HFFc6 (cell line): Measurements from ENCODE around the gene LIPE. TPM values are rescaled to one million over a fixed set of nuclear protein-coding genes. Genes with fewer than 3 reads are reported as not detected.

Experiments
- DNase-seq: peaks from one replicate; pipeline ENCODE4 v3.0.0-alpha.2; 2018
- H3K27ac Mint-ChIP-seq: 2 replicates; pipeline ENCODE4 v1.8.0; 2020; ENCODE audit warnings: mild to moderate bottlenecking, mixed read lengths
- H3K27me3 Mint-ChIP-seq: 2 replicates; pipeline ENCODE4 v1.8.0; 2021; ENCODE audit warnings: mild to moderate bottlenecking, moderate library complexity, mixed read lengths; ENCODE audit not compliant: insufficient read depth
- H3K36me3 Mint-ChIP-seq: 2 replicates; pipeline ENCODE4 v1.8.0; 2021; ENCODE audit warnings: low read depth, mixed read lengths
- H3K4me1 Mint-ChIP-seq: 2 replicates; pipeline ENCODE4 v1.8.0; 2020; ENCODE audit warnings: low read depth, mixed read lengths
- H3K4me3 Mint-ChIP-seq: 2 replicates; pipeline ENCODE4 v1.8.0; 2020; ENCODE audit warnings: mild to moderate bottlenecking, moderate library complexity, mixed read lengths
- H3K9me3 Mint-ChIP-seq: 2 replicates; pipeline ENCODE4 v1.8.0; 2020; ENCODE audit warnings: mild to moderate bottlenecking, mixed read lengths
- total RNA-seq, 6 experiments: library from RNA; stranded (reverse); fragmentation: NEBNext Ultra II Directional; extraction: Animal tissue kit (Norgen Biotek cat#: 25700); gene quantifications; 2 replicates in 1 of 6; 3 replicates in 5 of 6; pipeline ENCODE4 v1.2.3, GENCODE V29; 2021
- TF ChIP-seq, protein P1 (sequence below): fragments of 200-600 bp; sonication (generic); IDR thresholded peaks from 2 replicates; pipeline ENCODE4 v1.5.0; 2021; ENCODE audit warnings: antibody characterized with exemption, mild to moderate bottlenecking

The LIPE gene
- total RNA-seq, 6 experiments from 2014 or later: 4.7 to 9.2 (median 7.1) TPM

DNA sequence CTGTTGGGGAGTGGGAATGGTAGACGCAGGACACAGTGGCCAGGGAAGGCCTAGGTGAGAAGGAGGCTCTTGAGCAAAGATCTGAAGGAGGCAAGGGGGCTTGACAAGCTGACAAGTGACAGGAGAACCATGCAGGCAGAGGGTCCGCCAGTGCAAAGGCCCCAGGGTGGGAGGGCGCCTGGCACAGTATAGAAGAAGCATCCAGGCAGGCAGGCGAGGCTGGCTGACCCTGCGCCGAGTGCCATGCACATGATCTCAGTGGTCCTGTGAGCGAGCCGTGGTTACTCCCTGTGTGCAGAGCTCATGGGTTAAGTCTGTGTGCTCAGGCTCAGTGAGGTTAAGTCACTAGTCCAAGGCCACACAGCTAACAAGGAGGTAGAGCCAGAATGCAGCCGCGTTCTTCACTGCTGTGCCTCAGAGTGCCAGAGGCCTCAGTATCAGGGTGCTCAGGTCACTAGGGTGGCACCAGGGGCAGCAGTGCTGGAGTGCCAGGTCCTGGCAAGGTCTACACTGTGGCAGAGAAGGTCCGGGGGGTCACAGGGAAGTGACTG, 52.3 kb downstream of the LIPE start:
- TF ChIP-seq, protein P1, sequence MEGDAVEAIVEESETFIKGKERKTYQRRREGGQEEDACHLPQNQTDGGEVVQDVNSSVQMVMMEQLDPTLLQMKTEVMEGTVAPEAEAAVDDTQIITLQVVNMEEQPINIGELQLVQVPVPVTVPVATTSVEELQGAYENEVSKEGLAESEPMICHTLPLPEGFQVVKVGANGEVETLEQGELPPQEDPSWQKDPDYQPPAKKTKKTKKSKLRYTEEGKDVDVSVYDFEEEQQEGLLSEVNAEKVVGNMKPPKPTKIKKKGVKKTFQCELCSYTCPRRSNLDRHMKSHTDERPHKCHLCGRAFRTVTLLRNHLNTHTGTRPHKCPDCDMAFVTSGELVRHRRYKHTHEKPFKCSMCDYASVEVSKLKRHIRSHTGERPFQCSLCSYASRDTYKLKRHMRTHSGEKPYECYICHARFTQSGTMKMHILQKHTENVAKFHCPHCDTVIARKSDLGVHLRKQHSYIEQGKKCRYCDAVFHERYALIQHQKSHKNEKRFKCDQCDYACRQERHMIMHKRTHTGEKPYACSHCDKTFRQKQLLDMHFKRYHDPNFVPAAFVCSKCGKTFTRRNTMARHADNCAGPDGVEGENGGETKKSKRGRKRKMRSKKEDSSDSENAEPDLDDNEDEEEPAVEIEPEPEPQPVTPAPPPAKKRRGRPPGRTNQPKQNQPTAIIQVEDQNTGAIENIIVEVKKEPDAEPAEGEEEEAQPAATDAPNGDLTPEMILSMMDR: no peak
- Mint-ChIP-seq H3K4me3 (no peak overlapping the region), H3K27ac (no peak overlapping the region), H3K36me3 (no peaks in the 10 kb centered on the region; the same call in 1 of the 2 replicates), H3K4me1 (no peaks in the 10 kb centered on the region), H3K27me3 (peaks cover 6% of the 10 kb centered on the region), H3K9me3 (no peaks in the 10 kb centered on the region)
- no peak for DNase-seq

- H3K27me3 Mint-ChIP-seq: peaks cover 4% of the 10 kb centered on the region; the same call in 1 of the 2 replicates
- H3K36me3 Mint-ChIP-seq: peaks cover 13% of the 10 kb centered on the region; the same call in 1 of the 2 replicates
- peaks cover 14% of the 10 kb centered on the region for H3K4me1 Mint-ChIP-seq
- H3K4me3 Mint-ChIP-seq: no peak overlapping the region
- TF ChIP-seq, protein P1: no peak
- H3K9me3 Mint-ChIP-seq: no peaks in the 10 kb centered on the region
- no peak overlapping the region for H3K27ac Mint-ChIP-seq
- no peak for DNase-seq
Observed at GRCh38 chr19:42370626-42371175, 56.5 kb downstream of the LIPE start.

GRCh38 chr19:42370068-42370520, 57.1 kb downstream of the LIPE start:
- Mint-ChIP-seq H3K27ac (no peak overlapping the region), H3K27me3 (peaks cover 2% of the 10 kb centered on the region; the same call in 1 of the 2 replicates), H3K4me3 (no peak overlapping the region), H3K9me3 (no peaks in the 10 kb centered on the region), H3K36me3 (peaks cover 13% of the 10 kb centered on the region; the same call in 1 of the 2 replicates), H3K4me1 (peaks cover 14% of the 10 kb centered on the region)
- DNase-seq: no peak
- TF ChIP-seq, protein P1: no peak

DNA sequence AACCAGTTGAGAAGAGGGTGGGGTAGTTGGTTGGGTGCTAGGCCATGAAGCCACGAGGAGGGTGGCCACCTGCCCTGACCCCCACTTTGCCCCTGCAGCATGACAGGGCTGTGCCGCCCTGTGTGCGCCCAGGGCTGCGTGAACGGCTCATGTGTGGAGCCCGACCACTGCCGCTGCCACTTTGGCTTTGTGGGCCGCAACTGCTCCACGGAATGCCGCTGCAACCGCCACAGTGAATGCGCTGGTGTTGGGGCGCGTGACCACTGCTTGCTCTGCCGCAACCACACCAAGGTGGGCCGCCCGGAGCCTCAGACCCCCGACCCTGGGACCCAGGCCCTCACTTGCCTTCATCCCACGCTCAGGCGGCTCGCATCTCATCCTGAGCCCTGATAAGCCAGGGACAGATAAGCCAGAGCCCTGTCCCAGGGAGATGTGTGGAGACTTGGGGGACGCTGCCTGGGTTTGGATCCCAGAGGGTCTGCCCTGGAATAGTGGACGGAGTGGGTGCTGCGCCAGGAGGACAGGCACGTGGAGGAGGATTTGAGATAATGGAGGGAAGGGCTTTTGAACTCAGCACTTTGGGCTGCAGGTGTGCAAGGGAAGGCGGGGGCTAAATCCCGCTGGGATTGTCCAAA, 57.6 kb downstream of the LIPE start:
- DNase-seq: no peak
- no peak overlapping the region for H3K4me3 Mint-ChIP-seq
- H3K4me1 Mint-ChIP-seq: peaks cover 14% of the 10 kb centered on the region
- H3K27ac Mint-ChIP-seq: no peak overlapping the region
- no peaks in the 10 kb centered on the region for H3K9me3 Mint-ChIP-seq
- TF ChIP-seq, protein P1: no peak
- peaks cover 2% of the 10 kb centered on the region; the same call in 1 of the 2 replicates for H3K27me3 Mint-ChIP-seq
- peaks cover 18% of the 10 kb centered on the region for H3K36me3 Mint-ChIP-seq

- TF ChIP-seq, protein P1: no peak
- peaks cover 14% of the 10 kb centered on the region for H3K4me1 Mint-ChIP-seq
Observed at GRCh38 chr19:42368765-42369164, 58.4 kb downstream of the LIPE start.

More at GRCh38 chr19:42368765-42369164, 58.4 kb downstream of the LIPE start:
- Mint-ChIP-seq H3K27me3 (peaks cover 2% of the 10 kb centered on the region; the same call in 1 of the 2 replicates), H3K9me3 (no peaks in the 10 kb centered on the region), H3K36me3 (peaks cover 26% of the 10 kb centered on the region), H3K27ac (no peak overlapping the region), H3K4me3 (no peak overlapping the region)
- no peak for DNase-seq
